Measurements from ENCODE around the gene FER.

The FER gene

GRCh38 chr5:109080481-109080880 lies 332.8 kb downstream of the FER start:
- Mint-ChIP-seq H3K4me1 (no peaks in the 10 kb centered on the region), H3K36me3 (ENCODE audit: low read depth) (no peaks in the 10 kb centered on the region), H3K27me3 (ENCODE audit: low read depth, poor library complexity) (no peaks in the 10 kb centered on the region), H3K4me3 (no peak overlapping the region), H3K27ac (peak overlapping the region; percentile 76), H3K9me3 (no peaks in the 10 kb centered on the region)
- DNase-seq, result no peak
- TF ChIP-seq CTCF (IDR thresholded peaks at IDR 0.05), result no peak

- Mint-ChIP-seq H3K36me3 (ENCODE audit: low read depth) (no peaks in the 10 kb centered on the region), H3K27me3 (ENCODE audit: low read depth, poor library complexity) (no peaks in the 10 kb centered on the region), H3K4me1 (no peaks in the 10 kb centered on the region), H3K27ac (peak overlapping the region; percentile 76), H3K4me3 (no peak overlapping the region), H3K9me3 (no peaks in the 10 kb centered on the region)
- DNase-seq, result no peak
- TF ChIP-seq CTCF (IDR thresholded peaks at IDR 0.05), result no peak
These were observed 333.2 kb downstream of the FER start for GRCh38 chr5:109080896-109081295.

- no peak overlapping the region for H3K4me3 Mint-ChIP-seq
- H3K27ac Mint-ChIP-seq, result no peak overlapping the region
- no peak for DNase-seq
- H3K36me3 Mint-ChIP-seq (ENCODE audit: low read depth), result no peaks in the 10 kb centered on the region
- H3K27me3 Mint-ChIP-seq (ENCODE audit: low read depth, poor library complexity), result no peaks in the 10 kb centered on the region
- H3K4me1 Mint-ChIP-seq, result no peaks in the 10 kb centered on the region
- H3K9me3 Mint-ChIP-seq, result no peaks in the 10 kb centered on the region
- TF ChIP-seq CTCF (IDR thresholded peaks at IDR 0.05), result no peak
These were observed 336.2 kb downstream of the FER start for GRCh38 chr5:109083937-109084336.

- DNase-seq, result no peak
- no peaks in the 10 kb centered on the region for H3K36me3 Mint-ChIP-seq (ENCODE audit: low read depth)
- H3K9me3 Mint-ChIP-seq, result no peaks in the 10 kb centered on the region
- TF ChIP-seq CTCF (IDR thresholded peaks at IDR 0.05), result no peak
- no peak overlapping the region for H3K27ac Mint-ChIP-seq
- no peak overlapping the region for H3K4me3 Mint-ChIP-seq
- H3K27me3 Mint-ChIP-seq (ENCODE audit: low read depth, poor library complexity), result no peaks in the 10 kb centered on the region
- no peaks in the 10 kb centered on the region for H3K4me1 Mint-ChIP-seq
These were observed 341.5 kb downstream of the FER start for GRCh38 chr5:109089191-109089590.

GRCh38 chr5:109099081-109099480 lies 351.4 kb downstream of the FER start:
- H3K27ac Mint-ChIP-seq, result no peak overlapping the region

More at GRCh38 chr5:109099081-109099480, 351.4 kb downstream of the FER start:
- Mint-ChIP-seq H3K9me3 (no peaks in the 10 kb centered on the region), H3K36me3 (ENCODE audit: low read depth) (no peaks in the 10 kb centered on the region), H3K27me3 (ENCODE audit: low read depth, poor library complexity) (no peaks in the 10 kb centered on the region), H3K4me3 (no peak overlapping the region), H3K4me1 (no peaks in the 10 kb centered on the region)
- no peak for TF ChIP-seq CTCF (IDR thresholded peaks at IDR 0.05)
- no peak for DNase-seq

All from nephron progenitor cell (in vitro differentiated cells).